Measurements from ENCODE around the gene PPP6C. TPM values are rescaled to one million over a fixed set of nuclear protein-coding genes. Genes with fewer than 3 reads are reported as not detected.

Gene PPP6C
- total RNA-seq, 1 experiment from 2014 or later, result 53.3 TPM

- H2BK12ac ChIP-seq (ENCODE audit: insufficient read length, low read depth, low read length), result no peak overlapping the region
- no peak overlapping the region for H3K18ac ChIP-seq (ENCODE audit: insufficient read length, low read depth, low read length)
- H3K56ac ChIP-seq (ENCODE audit: insufficient read length, low read depth, low read length), result no peak overlapping the region
- H2AK5ac ChIP-seq (ENCODE audit: insufficient read length, low read length), result no peak overlapping the region
- no peak overlapping the region for H3K4me2 ChIP-seq (ENCODE audit: insufficient read depth, insufficient read length, low read length)
- no peaks in the 10 kb centered on the region for H3K27me3 Mint-ChIP-seq (ENCODE audit: low read depth)
- H2BK15ac ChIP-seq (ENCODE audit: low read depth, low read length), result no peak overlapping the region
- H2BK5ac ChIP-seq (ENCODE audit: insufficient read length, low read length), result no peak overlapping the region
- H3K79me1 ChIP-seq (ENCODE audit: insufficient read depth, low read depth, low read length, poor library complexity, severe bottlenecking), result no peaks in the 10 kb centered on the region
- no peak overlapping the region for H3K4me3 Mint-ChIP-seq
- no peaks in the 10 kb centered on the region for H3K9me3 ChIP-seq (ENCODE audit: control insufficient read depth, low read depth, low read length)
- no peak overlapping the region for H3K27ac ChIP-seq (ENCODE audit: insufficient read length, low read depth, low read length)
- WGBS (ENCODE audit: extremely low coverage, insufficient read length, low lambda C conversion rate), result no CpG with 5 or more reads among the region's 2 CpGs
- no peak overlapping the region for H2BK20ac ChIP-seq (ENCODE audit: low read depth, low read length, poor library complexity, severe bottlenecking)
- H3K9ac ChIP-seq (ENCODE audit: extremely low read depth, insufficient read length, low read length), result no peak overlapping the region
- H2AFZ ChIP-seq (ENCODE audit: low read length), result no peak overlapping the region
- H3K4me1 Mint-ChIP-seq, result peaks cover 11 to 12% of the 10 kb centered on the region in 2 experiments
- no peak overlapping the region for H4K8ac ChIP-seq (replicated peaks; ENCODE audit: insufficient read length, low read depth, low read length)
- DNase-seq, result no peak
- H4K20me1 ChIP-seq (ENCODE audit: control insufficient read depth, insufficient read depth, insufficient read length), result no peaks in the 10 kb centered on the region
- H3K4ac ChIP-seq (ENCODE audit: low read depth, low read length), result no peak overlapping the region
- no peaks in the 10 kb centered on the region for H3K23me2 ChIP-seq (ENCODE audit: insufficient read length, low read depth, low read length, poor library complexity, severe bottlenecking)
- peaks cover 0 to 11% (median 11%) of the 10 kb centered on the region in 3 experiments; a peak in 5 of 7 replicates for H3K36me3 Mint-ChIP-seq (ENCODE audit: insufficient read depth in 1 of 3, low read depth in 3 of 3)
- H4K5ac ChIP-seq (ENCODE audit: insufficient read length, low read depth, low read length), result no peak overlapping the region
- H3K27ac Mint-ChIP-seq, result peak overlapping the region in 1 of 3 experiments; percentile 49; a peak in 2 of 7 replicates
- no peak overlapping the region for H2BK120ac ChIP-seq (ENCODE audit: low read depth, low read length, poor library complexity, severe bottlenecking)
- H3T11ph ChIP-seq (ENCODE audit: low read length), result no peak overlapping the region
- H3K14ac ChIP-seq (ENCODE audit: insufficient read depth, low read length), result no peak overlapping the region
- H3K27me3 ChIP-seq (ENCODE audit: insufficient read depth, low read length), result no peaks in the 10 kb centered on the region
- no peak overlapping the region for H4K91ac ChIP-seq (ENCODE audit: insufficient read length, low read depth, low read length)
- TF ChIP-seq, protein P1, sequence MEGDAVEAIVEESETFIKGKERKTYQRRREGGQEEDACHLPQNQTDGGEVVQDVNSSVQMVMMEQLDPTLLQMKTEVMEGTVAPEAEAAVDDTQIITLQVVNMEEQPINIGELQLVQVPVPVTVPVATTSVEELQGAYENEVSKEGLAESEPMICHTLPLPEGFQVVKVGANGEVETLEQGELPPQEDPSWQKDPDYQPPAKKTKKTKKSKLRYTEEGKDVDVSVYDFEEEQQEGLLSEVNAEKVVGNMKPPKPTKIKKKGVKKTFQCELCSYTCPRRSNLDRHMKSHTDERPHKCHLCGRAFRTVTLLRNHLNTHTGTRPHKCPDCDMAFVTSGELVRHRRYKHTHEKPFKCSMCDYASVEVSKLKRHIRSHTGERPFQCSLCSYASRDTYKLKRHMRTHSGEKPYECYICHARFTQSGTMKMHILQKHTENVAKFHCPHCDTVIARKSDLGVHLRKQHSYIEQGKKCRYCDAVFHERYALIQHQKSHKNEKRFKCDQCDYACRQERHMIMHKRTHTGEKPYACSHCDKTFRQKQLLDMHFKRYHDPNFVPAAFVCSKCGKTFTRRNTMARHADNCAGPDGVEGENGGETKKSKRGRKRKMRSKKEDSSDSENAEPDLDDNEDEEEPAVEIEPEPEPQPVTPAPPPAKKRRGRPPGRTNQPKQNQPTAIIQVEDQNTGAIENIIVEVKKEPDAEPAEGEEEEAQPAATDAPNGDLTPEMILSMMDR (conservative IDR thresholded peaks at IDR 0.05), result no peak
- H3K9me3 Mint-ChIP-seq, result no peaks in the 10 kb centered on the region
- no peak overlapping the region for H3K23ac ChIP-seq (ENCODE audit: insufficient read length, low read depth, low read length)
- no peaks in the 10 kb centered on the region for H3K4me1 ChIP-seq (ENCODE audit: insufficient read depth, low read length)
- no peaks in the 10 kb centered on the region for H3K79me2 ChIP-seq (ENCODE audit: insufficient read depth, low read length)
Measured at GRCh38 chr9:125121146-125121545, 68.5 kb downstream of the PPP6C start.

Data from H9 (cell line).